Cerebellar nuclear complex (tissue), 1 donor: ENCODE data around the gene JMJD7.

ENCODE experiments used
- DNase-seq, 2 experiments: peaks; one replicate each; lab custom pipeline; 2025; lab: John Stamatoyannopoulos, UW

Gene JMJD7

DNA sequence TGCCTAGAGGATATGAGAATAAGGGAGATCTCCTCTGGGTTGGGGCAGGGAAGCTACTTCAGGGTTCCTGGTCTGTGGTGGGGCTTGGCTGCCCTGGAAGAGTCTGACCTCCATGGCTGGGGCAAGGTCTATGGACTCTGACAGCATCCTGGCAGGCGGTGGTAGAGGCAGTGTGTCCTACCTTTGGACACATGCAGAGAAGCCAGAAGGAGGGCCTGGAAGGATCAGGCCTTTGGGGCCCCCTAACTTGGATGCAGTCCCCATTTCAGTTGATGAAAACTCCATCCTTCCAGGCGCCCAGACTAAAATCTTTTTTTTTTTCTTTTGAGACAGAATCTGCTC is 55.6 kb downstream of the JMJD7 start:
- DNase-seq: no peak

DNA sequence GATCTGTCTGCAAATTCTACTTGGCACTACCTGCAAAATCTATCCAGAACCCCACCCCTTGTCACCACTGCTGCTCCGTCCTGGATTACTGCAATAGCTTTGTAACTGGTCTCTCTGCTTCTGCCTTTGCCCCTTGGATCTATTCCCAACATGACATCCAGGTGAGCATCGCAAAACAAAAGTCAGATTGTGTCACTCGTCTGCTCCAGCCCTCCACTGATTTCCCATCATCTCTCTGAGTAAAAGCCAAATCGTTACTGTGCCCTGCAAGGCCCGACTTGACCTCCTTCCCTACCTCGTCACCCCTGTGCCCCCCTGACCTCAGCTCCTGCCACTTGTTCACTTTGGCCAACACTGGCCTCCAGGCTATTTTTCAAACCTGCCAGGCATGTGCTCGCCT is 56.6 kb downstream of the JMJD7 start:
- no peak for DNase-seq

DNA sequence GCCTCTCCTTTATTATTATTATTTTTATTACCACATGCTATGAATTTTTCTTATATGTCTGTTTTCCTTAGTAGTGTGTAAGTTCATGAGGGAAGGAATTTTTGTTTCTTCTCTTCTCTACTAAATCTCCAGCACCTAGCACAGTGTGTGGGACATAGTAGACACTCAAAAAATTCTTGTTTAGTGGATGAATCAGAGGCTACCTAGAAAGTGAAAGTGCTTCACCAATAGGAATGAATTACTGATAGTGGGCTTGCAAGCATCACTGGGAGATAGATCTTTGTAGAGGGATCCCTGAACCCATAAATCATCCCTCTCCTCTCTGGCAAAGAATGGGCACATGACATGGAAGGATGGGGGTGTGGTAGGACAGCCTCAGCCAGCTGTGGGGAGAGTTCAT is 57.4 kb downstream of the JMJD7 start:
- no peak for DNase-seq

DNA sequence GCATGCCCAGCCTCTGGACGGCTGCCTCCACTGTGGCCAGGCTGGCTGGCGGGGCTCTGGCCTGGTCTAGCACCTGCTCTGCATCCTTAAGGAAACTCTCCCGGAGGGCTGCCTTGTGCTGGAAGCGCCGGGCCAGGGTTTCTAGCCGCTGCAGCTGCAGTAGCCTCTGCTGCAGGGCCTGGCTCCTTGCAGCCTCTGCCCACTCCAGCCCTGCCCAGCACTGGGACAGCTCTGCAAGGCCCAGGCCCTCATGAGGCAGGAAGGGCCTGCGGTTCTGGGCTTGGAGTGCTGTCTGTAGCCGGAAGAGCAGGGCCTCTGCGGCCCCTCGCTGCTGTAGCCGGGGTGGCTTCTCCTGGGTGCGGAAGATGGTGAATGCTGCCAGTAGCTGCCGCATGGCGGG is 57.9 kb downstream of the JMJD7 start:
- DNase-seq: no peak

DNA sequence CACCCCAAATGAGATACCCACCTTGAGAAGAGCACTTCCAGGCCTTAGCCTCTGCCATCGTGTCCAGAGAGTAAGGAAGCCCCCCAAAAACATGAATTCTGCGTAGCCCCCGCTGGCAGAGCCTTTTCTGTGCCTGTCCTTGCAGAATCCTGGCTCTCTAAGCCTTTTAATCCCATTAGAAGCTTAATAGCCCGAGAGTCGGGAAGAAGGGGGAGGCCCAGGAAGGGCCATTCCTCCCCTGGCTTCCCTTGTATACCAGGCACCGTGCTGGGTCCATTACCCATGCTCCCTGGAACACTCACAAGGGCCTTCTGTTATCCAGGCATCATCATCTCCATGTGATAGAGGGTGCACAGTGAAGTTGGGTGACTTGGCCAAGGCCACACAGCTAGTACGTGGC is 58.8 kb downstream of the JMJD7 start:
- no peak for DNase-seq

DNA sequence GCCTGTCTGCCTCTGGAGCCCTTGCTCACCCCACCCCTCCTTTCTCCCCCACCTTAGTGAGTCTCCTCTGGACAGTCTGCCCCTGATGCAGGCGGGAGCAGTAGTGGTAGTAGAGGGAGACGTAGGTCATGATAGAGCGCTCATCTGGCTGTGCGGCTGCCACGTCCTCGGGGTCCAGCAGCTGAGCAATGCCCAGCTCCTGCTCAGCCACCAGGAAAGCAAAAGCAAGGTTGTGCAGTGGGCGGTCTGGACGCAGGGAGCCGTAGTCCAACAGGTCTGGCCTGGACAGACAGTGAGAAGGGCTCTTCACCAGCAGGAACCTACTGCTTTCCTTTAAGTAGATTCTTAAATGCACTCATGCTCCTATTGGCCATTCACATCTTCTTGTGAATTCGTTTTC is 59.3 kb downstream of the JMJD7 start:
- DNase-seq: no peak
